Inferior parietal cortex (tissue), 1 donor: Measurements from ENCODE around the gene NXPE3.

Experiments
- DNase-seq: peaks from one replicate; pipeline ENCODE4 v3.0.0-alpha.2; 2016; ENCODE audit errors: extremely low spot score

The NXPE3 gene

GRCh38 chr3:101829437-101829830 is 50.4 kb downstream of the NXPE3 start:
- no peak for DNase-seq

- DNase-seq: no peak
These were observed 50.9 kb downstream of the NXPE3 start for GRCh38 chr3:101829874-101830273.

- no peak for DNase-seq
These were observed 54.5 kb downstream of the NXPE3 start for GRCh38 chr3:101833446-101833974.

GRCh38 chr3:101835676-101836075 is 56.7 kb downstream of the NXPE3 start:
- no peak for DNase-seq

- DNase-seq: no peak
These were observed 57.1 kb downstream of the NXPE3 start for GRCh38 chr3:101836160-101836559.

GRCh38 chr3:101836652-101837598 is 57.9 kb downstream of the NXPE3 start:
- DNase-seq: peak; percentile 60

- DNase-seq: no peak
These were observed 59.7 kb downstream of the NXPE3 start for GRCh38 chr3:101838691-101839090.

GRCh38 chr3:101840066-101840465 is 61.1 kb downstream of the NXPE3 start:
- no peak for DNase-seq

- no peak for DNase-seq
These were observed 63.4 kb downstream of the NXPE3 start for GRCh38 chr3:101842245-101842934.

GRCh38 chr3:101842935-101843330 is 63.9 kb downstream of the NXPE3 start:
- no peak for DNase-seq

GRCh38 chr3:101845425-101845824 is 66.4 kb downstream of the NXPE3 start:
- no peak for DNase-seq

GRCh38 chr3:101846709-101847108 is 67.7 kb downstream of the NXPE3 start:
- DNase-seq: no peak

- DNase-seq: no peak
These were observed 68.3 kb downstream of the NXPE3 start for GRCh38 chr3:101847328-101847727.

GRCh38 chr3:101848326-101848725 is 69.3 kb downstream of the NXPE3 start:
- no peak for DNase-seq

- DNase-seq: peak; percentile 70
These were observed 70.0 kb downstream of the NXPE3 start, which contains the start of gene NFKBIZ for GRCh38 chr3:101848754-101849713. Gene NFKBIZ (plus strand): TSS chr3:101849514. CDS start chr3:101849629, 115 bp downstream.

- DNase-seq: peak; percentile 16
These were observed 70.8 kb downstream of the NXPE3 start for GRCh38 chr3:101849714-101850245.

GRCh38 chr3:101850246-101851051 is 71.4 kb downstream of the NXPE3 start:
- DNase-seq: peak; percentile 25

GRCh38 chr3:101851072-101851770 is 72.2 kb downstream of the NXPE3 start:
- DNase-seq: no peak

GRCh38 chr3:101851850-101852714 is 73.1 kb downstream of the NXPE3 start:
- no peak for DNase-seq
